Activated CD4-positive, alpha-beta T cell treated with anti-CD3 and anti-CD28 coated beads, Interleukin-2, Interleukin-4, amounts not matched to agents 100 ng/mL and 50 ng/mL, durations not matched to agents 16 hours and 8 hours (primary cell): ENCODE results near the gene MICAL3.
"Not testable (repeated sequence)": the region's sequence is repeated elsewhere in the genome, so short reads cannot be mapped to it uniquely, and the experiment has no call there.

Experiments
- DNase-seq: peaks from one replicate; pipeline ENCODE4 v3.0.0-alpha.2; 2020; ENCODE audit warnings: low spot score

Gene MICAL3

DNA sequence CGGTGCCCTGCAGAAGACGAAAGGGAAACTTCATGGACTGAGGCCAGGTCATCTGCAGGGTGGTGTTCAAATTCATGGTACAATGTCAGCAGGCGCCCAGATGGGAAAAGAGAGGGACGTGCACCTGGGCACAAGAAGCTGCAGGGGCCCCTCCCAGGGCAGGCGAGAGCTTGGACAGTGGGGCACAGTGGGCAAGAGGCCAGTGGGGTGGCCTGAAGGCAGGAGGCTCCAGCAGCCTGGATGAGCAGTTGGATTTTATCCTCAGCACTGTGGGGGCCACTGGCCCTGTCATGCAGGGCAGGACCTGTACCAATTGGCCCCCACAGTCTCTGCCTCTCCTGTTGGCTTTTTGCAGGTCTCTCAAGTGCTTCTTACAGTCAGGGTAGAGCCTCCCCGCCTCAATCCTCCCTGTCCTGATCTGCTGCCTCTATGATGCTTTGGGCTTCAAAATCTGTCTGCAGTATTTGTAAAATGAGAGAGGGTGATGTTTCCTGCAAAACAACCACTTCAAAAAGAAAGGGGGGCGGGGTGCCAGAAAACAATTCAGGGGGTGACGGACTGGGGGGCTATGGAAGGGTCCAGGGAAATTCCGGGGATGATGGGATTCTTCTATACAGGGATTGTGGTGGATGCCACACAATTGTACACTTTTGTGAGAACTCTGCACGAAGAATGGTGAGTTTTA is 248.4 kb downstream of the MICAL3 start:
- DNase-seq, result no peak

DNA sequence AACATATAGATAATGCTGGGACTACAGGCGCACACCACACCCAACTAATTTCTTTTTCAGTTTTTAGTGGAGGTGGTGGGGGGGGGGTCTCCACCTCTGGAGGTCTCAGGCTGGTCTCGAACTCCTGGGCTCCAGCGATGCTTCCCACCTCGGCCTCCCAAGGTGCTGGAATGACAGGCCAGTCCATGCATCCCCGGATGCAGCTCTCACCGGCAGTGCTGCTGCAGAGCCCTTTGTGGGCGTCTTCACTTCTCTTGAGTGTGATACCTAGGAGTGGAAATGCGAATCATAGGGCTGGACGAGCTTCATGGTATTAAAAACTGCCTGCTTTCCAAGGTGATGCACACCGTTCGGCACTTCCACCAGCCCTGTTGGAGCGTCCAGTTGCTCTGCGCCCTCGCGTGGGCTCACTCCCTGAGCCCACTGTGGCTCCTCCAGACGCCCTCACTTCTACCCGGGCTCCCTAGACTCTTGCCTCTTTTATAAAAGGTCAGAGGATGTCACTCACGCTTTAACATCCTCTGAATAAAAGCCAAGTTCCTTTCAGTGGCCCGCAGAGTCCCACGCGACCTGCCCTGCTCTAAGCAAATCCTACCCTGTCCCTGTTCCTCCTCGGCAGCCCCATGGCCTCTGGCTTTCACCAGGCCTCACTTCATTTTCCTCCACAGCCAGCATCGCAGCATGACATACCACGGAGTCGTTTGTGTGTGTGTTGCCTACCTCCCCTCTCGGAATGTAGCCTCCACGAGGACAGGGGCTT is 249.3 kb downstream of the MICAL3 start:
- DNase-seq, result no peak

DNA sequence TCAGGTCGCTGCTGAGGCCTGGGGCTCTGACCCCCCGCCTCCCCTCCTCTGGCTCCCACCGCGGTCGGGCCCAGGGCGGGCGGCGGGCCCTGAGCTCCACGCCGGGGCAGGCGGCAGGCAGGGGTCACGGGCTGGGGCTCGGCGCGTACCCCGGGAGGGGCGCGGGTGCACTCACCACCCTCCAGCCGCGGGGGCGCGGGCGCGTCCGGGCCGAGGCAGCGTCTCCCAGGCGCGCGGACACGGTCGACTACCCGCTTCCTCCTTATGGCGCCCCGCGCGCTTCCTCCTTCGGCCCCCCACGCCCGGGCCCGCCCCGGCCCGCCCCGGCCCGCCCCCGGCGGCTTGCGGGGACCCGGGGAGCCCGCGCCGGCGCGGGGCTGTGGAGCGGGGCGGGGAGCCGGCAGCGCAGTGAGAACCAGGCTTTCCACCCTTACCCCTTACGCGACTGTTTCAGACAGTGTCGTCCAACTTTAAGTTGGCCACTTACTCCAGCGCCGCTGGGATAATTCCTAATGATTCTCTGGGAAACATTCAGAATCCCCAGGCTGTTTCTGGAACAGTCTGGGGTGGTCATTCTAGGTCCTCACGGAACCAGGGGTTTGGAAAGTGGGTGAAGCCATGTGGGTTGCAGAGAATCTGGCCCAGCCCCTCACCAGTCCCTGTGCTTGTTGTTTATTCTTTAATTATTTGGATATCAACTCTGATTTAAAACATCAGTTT is 250.0 kb downstream of the MICAL3 start, which contains the start of gene BID:
BID (minus strand) TSS at position 264 of the 720 bp plus-strand sequence. CDS start 24,353 bp downstream, outside the sequence.
- DNase-seq, result no peak

DNA sequence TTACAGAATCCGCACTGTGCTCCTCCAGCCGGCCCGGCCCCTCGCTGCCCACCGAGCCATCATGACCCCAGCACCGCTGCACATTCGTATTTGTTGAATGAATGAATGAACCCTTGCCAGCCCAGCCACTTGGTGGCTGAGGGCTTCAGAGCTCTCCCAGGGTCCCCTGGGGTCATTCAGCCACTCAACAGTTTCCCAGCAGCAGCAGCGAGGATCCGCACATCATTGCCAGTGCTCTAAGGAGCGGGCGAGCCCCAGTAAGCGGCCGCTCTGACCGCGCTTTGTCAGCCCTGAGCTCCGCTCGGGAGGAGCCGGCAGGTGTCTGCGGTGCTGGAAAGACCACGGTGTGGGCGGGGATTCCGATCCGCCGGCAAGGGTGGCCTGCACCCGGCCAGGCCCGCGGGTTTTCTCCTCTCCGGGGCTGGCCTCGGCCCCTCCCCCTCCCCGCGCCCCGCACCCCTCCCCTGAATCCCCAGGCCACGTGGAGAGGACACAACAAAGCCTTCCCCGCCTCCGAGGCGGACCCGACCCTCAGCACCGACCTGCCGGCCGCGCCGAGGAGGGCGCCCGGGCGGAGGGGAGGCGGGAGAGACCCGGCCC is 250.7 kb downstream of the MICAL3 start:
- peak; percentile 48 for DNase-seq

DNA sequence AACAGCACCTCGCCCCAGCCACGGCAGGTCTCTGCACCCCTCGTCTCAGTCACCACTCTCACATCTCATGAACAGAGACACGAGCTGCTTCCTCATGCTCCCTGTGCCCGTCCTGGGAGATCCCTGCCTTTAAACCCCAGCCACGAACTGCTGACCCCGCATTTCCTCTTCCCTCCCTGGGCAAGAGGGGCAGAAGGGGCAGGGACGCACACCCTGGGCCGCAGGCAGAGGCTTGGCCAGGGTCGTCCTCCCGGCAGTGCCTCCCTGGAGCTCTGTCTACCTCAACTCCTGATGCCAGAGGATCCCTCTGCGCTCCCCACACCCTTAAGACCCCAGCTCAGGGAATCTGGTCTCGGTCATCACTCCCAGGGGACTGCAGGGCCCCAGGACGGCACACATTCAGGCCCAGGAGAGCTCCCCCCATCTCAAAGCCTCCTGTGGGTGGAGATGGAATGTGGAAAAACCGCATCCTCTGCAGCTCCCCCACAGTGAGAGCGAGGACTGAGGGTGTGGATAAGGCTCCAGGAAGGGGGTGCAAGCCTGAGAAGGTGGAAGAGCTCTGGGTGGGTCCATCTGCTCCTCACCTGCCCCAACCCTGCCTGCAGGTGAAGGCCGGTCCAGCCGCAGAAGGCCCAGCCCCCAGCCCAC is 251.3 kb downstream of the MICAL3 start:
- DNase-seq, result no peak

DNA sequence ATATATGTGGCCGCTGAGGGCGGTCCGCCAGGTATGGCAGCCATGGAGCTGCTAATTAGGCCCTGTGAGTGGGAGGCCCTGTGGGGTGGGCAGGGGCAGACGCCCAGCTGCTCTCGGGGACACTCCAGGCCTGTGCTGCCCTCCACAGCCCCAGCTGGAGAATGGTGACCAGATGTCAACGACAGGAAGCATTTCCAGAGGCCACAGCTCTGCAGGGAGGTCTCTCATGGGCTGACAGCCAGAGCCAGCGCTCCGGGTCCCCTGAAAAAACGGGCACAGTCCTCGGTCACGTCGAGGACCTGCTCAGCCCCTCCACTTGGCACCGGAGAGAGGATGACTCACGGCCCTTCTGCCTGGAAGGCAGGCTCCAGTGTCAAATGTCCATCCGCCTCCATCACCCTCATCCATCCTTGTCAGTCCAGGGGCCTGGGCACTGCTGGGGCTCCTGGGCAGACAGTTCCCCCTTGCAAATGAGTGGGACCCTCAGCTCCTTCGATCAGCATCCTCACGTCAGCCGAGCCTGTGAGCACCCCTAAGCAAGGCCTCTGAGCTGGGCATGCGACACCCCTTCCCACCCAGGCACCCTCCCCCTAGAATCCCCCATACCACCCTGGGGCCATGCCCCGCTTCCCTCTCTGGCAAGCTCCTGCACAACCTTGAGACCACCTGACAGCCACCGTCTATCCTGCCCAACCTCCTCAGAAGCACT is 252.0 kb downstream of the MICAL3 start:
- DNase-seq, result no peak

DNA sequence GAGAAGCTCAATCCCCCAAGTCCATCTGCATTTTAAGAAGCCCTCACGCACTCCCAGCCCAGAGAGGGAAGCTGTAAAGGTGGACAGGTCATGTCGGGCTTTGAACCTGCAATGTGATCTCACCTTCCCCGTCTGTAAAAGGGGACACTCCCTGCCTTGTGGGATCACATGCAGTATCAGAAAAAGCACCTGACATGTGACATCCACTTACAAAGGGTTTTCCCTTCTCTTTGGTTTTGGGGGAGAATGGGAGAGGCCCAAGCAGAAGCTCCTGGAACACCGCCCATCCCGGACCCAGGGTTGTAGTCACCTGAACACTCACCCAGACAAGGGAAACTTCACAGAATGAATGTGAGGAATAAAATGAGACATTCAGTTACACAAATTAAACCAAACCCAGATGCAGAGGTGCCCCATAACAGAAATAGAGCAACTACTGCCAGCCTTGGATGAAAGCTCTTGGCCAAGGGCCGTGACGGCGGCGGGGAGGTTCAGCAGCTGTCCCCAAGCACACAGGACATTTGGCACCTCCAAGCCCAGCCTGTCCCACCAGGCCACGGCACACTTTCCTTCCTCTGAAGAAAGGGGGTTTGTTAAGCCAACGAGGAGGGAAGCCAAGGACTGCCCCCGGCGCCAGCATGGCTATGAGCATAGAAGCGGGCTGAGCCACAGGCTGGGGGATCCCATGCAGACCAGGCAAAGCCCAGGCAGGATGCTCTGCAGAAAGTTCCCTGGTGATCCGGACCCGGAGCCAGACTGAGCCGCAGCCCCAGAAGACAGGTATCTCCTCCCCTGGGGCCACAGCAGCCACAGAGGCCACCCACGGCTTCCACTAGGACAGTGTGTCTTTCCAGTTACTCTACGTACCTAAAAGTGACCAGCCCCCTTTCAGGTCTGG is 253.9 kb downstream of the MICAL3 start:
- no peak for DNase-seq

DNA sequence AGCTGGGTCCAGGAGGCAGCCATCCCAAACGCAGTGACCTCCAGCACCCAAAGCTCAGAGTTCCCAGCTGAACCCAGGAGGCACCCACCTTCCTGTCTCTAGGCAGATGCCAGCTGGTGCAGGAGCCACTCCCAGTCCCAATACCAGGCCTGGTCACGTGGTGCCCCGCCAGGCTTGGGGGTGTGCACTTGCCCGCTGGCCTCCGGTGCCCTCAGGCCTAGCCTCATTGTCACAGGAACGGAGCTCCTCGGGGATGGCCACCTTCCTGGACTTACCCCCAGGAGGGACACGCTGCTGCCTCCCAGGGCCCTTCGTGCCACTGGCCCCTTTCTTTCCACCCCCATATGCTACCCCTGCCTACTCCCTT is 254.7 kb downstream of the MICAL3 start:
- no peak for DNase-seq

DNA sequence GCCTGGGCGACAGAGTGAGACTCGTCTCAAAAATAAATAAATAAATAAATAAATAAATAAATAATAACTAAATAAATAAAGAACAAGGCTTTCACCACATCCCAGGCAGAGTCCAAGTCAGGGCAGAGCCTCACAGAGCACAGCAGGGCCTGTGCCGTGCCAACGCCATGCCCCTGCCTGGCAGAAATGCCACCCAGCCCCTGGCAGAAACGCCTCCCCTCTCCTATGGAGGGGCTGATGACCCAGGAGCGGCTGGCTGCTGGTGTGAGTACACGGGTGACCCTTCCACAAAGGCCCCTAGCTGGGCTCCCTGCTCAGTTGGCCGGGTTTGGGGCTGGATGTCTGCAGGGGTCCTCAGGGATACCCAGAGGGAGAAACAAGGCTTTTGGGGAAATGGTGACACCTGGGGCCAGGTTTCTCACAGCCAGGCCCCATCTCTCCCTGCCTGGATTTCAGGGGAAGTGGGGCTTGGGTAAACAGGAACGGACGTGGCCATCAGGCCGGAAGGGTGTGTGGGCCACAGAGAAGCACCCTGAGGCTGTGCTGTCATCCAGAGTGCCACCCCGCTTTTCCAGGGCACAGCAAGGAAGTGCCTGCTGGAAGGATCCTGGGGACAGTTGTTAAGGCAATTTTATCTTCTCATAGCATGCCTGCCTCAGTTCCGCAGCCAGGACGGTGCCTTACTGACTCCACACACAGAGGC is 255.2 kb downstream of the MICAL3 start:
- no peak for DNase-seq

DNA sequence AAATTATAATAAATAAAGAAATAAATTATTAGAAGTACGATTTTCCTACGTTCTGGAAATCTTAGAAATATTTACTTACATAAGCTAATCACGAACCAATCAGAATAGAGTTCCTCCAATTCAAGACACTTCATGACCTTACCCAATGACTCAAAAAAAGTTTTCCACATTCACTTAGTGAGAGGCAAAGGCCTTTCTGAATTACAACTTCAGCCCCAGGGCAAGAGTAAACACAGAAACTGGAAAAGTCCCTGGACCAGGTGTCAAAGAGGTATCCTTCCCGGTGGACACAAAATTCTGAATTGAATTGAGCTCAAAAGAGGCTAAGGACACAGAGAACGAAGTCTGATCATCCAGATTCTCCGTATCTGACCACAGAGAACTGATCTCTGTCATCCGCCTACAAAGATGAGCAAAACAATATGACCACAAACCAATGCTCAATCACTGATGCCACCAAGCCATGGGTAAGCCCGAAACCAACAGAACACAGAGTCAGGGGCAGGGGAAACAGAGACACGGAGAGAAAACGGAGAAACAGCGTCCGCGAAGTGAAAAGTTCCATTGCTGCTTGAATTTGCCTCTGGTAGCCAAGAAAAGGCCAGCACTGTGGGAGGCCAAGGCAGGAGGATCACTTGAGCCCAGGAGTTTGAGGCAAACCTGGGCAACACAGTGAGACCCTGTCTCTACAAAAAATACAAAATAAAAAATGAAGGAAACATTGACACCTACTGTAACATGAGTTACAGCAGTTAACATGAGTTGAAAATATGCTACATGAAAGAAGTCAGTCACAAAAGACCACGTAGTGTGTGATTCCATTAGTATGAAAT is 256.9 kb downstream of the MICAL3 start:
- DNase-seq, result peak; percentile 90

DNA sequence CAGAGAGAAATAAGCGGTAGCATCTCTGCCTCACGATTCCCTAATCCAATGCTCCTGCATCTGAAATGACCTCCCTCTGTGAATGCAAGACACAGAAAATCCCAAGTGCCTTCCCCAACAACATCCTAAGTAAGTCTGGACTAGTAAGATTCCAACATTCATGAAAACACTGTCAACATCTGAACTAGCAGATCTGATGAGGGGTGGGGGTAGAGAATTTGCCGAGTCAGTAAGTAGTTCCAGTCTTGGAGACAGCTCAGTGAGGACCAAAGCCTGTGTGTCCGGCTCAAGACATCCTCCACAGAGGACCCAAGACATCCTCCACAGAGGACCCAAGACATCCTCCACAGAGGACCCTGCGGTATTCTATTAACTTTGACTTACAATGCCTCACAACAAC is 259.5 kb downstream of the MICAL3 start:
- DNase-seq, result not testable (repeated sequence)

DNA sequence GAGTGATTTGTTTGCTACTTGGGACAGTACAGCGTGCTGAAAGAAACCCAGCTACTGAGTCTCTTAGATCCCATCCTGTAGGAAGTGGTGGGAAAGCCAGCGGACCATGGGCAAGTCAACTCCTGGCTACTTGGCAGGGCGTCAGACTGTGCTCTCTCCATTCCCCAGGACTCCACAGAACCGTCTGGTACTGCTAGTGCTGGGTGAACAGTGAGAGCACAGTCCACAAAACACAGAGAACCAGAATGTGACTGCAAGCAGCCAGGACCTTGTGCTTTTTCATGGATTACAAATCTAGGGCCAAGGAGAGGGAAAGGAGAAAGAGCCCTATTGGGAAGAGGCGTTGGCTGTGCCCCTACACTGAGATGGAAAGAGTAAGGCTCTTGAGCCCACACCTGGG is 260.3 kb downstream of the MICAL3 start:
- no peak for DNase-seq

DNA sequence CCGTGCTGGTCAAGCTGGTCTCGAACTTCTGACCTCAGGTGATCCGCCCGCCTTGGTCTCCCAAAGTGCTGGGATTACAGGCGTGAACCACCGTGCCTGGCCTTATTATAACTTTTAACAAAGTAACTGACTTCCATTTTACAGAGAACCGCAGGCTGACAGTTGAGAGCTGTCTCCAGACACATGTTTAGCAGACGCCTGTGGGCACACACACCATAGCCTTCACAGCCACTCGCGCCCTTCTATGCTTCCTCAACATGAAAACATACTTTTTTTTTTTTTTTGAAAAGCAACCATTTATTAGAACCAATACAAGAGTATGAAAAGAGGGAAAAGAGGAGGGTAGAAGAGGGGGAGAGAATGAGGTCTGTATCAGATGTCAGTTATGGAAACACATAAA is 260.9 kb downstream of the MICAL3 start:
- DNase-seq, result not testable (repeated sequence)

DNA sequence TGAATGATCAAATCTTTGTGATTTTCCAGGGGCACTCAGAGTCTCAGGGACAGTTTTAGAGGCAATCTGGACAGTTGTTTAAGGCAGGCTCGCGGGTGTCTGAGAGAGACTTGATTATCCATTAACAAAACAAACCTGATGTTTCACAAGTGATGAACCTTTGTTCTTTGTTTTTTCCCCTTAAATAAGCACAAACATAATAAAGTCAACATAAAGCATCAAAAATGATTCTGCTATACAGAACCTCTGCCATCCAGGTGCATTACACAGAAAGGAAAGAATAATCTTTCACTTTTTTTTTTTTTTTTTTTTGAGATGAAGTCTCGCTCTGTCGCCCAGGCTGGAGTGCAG is 263.2 kb downstream of the MICAL3 start:
- DNase-seq, result no peak

DNA sequence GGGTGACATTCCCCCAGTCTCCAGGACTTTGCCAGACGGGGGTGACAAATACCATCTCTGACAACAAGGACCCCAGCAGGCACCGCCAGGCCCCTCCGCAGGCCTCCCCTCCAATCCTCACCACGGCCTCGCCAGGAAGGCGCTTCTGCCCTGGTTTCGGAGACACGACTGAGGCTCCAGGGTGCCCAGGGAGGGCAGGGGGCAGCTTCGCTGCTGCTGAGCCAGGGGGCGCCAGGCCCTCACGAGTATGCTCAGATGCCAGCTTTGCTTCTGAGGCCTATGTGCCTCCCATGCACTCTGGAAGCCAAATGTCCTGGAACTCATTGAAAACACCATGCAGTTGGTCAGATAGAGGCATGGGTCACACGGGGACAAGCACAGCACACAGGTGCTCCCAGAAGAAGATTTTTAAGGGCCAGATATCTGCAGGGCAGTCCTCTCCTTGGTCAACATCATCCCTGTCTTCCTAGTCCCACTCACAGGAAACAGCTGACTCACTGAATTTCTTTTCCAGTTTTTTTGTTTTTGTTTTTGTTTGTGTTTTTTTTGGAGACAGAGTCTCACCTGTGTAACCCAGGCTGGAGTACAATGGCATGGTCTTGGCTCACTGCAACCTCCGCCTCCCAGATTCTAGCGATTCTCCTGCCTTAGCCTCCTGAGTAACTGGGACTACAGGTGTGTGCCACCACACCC is 270.0 kb downstream of the MICAL3 start:
- peak; percentile 25 for DNase-seq

DNA sequence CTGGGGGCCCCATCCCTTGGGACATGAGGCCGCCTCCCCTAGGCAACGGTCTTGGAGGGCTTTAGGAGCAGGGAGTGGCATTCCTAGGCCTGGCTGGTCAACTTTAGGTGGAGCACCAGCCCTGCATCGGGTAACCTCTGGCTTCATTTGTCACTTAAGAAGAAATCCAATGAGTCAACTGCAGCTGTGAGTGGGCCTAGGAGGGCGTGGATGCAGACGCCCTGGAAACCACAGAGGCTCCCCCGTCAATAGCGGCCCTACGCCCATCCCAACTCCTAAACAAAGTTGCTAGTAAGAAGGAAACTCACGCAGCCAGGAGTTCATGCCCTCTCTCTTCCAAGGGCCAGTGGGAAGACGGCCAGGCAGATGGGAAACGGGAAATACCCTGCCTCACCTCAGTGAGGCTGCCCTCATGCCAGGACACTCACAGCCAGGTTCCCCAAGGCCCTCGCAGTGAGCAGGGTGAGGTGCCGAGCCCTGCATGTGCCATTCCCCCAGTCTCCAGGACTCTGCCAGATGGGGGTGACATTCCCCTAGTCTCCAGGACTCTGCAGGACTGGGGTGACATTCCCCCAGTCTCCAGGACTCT is 270.9 kb downstream of the MICAL3 start:
- no peak for DNase-seq

DNA sequence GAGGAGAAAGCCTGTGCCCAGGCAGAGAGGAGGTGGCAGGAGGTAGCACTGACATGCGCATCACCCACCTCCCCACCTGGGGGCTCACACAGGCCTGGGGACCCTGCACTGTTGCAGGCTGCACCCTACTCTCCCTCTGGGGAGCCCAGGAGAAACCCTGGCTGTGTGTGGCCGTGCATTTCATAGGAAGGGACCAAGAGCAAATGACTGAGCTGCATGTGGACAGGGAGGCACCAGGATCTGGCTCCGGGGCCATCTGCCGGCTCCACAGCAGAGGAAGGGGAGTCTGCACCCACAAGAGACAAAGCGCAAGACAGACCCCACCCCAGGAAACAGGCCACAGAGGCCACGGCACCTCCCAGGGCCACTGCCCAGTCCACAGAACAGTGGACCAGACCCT is 272.8 kb downstream of the MICAL3 start:
- DNase-seq, result no peak
